ENCODE measurements around the gene RGS3. TPM values are rescaled to one million over a fixed set of nuclear protein-coding genes. Genes with fewer than 3 reads are reported as not detected.

Gene RGS3
- polyA plus RNA-seq, 1 of the 3 experiments (the other 2 are of a cell fraction), result 50.6 TPM

GRCh38 chr9:113590389-113590788 lies 126.9 kb downstream of the RGS3 start:
- Histone ChIP-seq H3K4me1 (ENCODE audit: control insufficient read depth in 1 of 2, insufficient read depth in 2 of 2, low read depth in 1 of 2, low read length in 1 of 2) (peaks cover 11 to 28% of the 10 kb centered on the region in 2 experiments), H3K9ac (no peak overlapping the region), H2AFZ (ENCODE audit: low read depth) (no peak overlapping the region), H3K79me2 (ENCODE audit: insufficient read depth) (peaks cover 15% of the 10 kb centered on the region), H3F3A (replicated peaks; ENCODE audit: insufficient read depth) (no peaks in the 10 kb centered on the region), H4K20me1 (ENCODE audit: insufficient read depth) (peaks cover 9% of the 10 kb centered on the region), H3K27me3 (ENCODE audit: insufficient read depth) (no peaks in the 10 kb centered on the region), H3K27ac (ENCODE audit: low read depth in 2 of 2, low read length in 1 of 2) (no peak overlapping the region), H3K4me2 (no peak overlapping the region), H3K9me2 (no peaks in the 10 kb centered on the region), H3K9me3 (no peaks in the 10 kb centered on the region), H3K36me3 (replicated peaks in 1 of 2; ENCODE audit: control insufficient read depth in 1 of 2, insufficient read depth in 2 of 2, low read length in 1 of 2) (no peaks in the 10 kb centered on the region), H3K4me3 (ENCODE audit: low read depth in 2 of 2, low read length in 1 of 2) (no peak overlapping the region)
- ChIA-PET CTCF (interaction anchor here (0.6 to 44.7 kb wide), 13 partner anchors 10 to 272 kb away, joined by 3 to 1335 read pairs (median 17); partner anchors contain the start of genes ALAD, C9orf43, POLE3 and RGS3), POLR2A (no interaction called here)
- TF ChIP-seq TCF12 (IDR thresholded peaks at IDR 0.05), result no peak
- TF ChIP-seq FOSL2 (IDR thresholded peaks at IDR 0.05; ENCODE audit: borderline replicate concordance, low read depth), result no peak
- no peak for TF ChIP-seq MAX (IDR thresholded peaks at IDR 0.05; ENCODE audit: low read depth)
- no peak for TF ChIP-seq NFIC (IDR thresholded peaks at IDR 0.05; ENCODE audit: borderline replicate concordance)
- TF ChIP-seq CTCF (IDR thresholded peaks at IDR 0.05), result no peak
- TF ChIP-seq PBX3 (IDR thresholded peaks at IDR 0.05), result no peak
- TF ChIP-seq ZBTB33 (IDR thresholded peaks at IDR 0.05; ENCODE audit: borderline replicate concordance, low read depth), result no peak
- no peak for TF ChIP-seq TAF1 (IDR thresholded peaks at IDR 0.05; ENCODE audit: borderline replicate concordance, low read depth, low read length)
- no peak for TF ChIP-seq USF2 (IDR thresholded peaks at IDR 0.05; ENCODE audit: borderline replicate concordance, low read depth, low read length)
- no peak for TF ChIP-seq REST (IDR thresholded peaks at IDR 0.05; ENCODE audit: low read depth, low read length)
- no peak for TF ChIP-seq EZH2phosphoT487 (IDR thresholded peaks at IDR 0.05; ENCODE audit: borderline replicate concordance, low read depth)
- no peak for TF ChIP-seq SIN3A (IDR thresholded peaks at IDR 0.05; ENCODE audit: borderline replicate concordance, low read depth, low read length)
- no peak for TF ChIP-seq USF1 (IDR thresholded peaks at IDR 0.05; ENCODE audit: borderline replicate concordance, low read depth)
- 72% methylated on average over 2 of the region's 2 CpGs for WGBS (ENCODE audit: low lambda C conversion rate)
- DNase-seq, result no peak
